Retinal pigment epithelial cell (primary cell): Measurements from ENCODE around the gene SLC25A38.
A peak's percentile ranks its signal among the peaks of the same experiment; 100 is the strongest.

Experiments used
- DNase-seq: peaks from one replicate; pipeline ENCODE4 v3.0.0-alpha.2; 2010; ENCODE audit warnings: low read depth
- H3K4me3 ChIP-seq: 2 replicates; pipeline ENCODE4 v1.5.1; 2011; ENCODE audit warnings: mild to moderate bottlenecking, low read length, control low read depth, moderate library complexity
- TF ChIP-seq, protein P1 (sequence below): conservative IDR thresholded peaks from 2 replicates; pipeline ENCODE4 v1.5.1; 2011; ENCODE audit warnings: low read depth, low read length, control low read depth, inconsistent platforms

Gene SLC25A38

DNA sequence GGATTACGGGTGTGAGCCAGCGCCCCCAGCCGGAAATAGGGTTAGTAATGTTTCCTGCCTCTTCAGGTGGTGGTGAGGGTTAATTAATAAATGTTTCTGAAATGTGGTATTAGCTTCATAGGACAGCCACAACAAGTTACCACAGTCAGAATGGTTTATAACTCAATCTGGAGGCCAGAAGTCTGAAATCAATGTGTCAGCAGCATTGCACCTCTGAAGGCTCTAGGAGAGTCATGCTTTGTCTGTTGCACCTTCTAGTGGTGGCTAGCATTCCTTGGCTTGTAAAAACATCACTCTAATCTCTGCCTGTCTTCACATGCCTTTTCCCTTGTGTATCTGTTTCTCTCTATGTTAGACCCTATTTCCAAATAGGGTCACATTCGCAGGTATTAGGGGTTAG lies 15.5 kb downstream of the SLC25A38 start:
- no peak overlapping the region for H3K4me3 ChIP-seq
- TF ChIP-seq, protein P1, sequence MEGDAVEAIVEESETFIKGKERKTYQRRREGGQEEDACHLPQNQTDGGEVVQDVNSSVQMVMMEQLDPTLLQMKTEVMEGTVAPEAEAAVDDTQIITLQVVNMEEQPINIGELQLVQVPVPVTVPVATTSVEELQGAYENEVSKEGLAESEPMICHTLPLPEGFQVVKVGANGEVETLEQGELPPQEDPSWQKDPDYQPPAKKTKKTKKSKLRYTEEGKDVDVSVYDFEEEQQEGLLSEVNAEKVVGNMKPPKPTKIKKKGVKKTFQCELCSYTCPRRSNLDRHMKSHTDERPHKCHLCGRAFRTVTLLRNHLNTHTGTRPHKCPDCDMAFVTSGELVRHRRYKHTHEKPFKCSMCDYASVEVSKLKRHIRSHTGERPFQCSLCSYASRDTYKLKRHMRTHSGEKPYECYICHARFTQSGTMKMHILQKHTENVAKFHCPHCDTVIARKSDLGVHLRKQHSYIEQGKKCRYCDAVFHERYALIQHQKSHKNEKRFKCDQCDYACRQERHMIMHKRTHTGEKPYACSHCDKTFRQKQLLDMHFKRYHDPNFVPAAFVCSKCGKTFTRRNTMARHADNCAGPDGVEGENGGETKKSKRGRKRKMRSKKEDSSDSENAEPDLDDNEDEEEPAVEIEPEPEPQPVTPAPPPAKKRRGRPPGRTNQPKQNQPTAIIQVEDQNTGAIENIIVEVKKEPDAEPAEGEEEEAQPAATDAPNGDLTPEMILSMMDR: no peak
- no peak for DNase-seq

DNA sequence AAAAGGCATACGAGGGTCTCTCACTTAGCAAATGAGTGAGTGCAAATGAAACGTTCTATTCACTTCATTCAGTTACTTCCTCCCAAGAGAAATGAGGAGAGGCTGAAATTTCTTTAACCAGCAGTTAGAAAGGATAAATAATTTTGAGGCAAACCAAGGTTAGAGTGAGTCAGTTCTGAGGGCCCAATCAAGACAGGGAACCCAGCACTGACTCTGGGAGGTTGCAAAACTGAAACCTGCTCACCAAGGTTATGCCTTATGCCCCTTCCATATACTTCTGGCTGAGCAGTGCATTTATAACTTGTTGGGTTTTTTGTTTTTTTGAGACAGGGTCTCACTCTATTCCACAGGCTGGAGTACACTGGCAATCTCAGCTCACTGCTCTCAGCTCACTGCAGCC lies 18.8 kb downstream of the SLC25A38 start:
- H3K4me3 ChIP-seq: no peak overlapping the region
- DNase-seq: no peak
- TF ChIP-seq, protein P1: no peak

DNA sequence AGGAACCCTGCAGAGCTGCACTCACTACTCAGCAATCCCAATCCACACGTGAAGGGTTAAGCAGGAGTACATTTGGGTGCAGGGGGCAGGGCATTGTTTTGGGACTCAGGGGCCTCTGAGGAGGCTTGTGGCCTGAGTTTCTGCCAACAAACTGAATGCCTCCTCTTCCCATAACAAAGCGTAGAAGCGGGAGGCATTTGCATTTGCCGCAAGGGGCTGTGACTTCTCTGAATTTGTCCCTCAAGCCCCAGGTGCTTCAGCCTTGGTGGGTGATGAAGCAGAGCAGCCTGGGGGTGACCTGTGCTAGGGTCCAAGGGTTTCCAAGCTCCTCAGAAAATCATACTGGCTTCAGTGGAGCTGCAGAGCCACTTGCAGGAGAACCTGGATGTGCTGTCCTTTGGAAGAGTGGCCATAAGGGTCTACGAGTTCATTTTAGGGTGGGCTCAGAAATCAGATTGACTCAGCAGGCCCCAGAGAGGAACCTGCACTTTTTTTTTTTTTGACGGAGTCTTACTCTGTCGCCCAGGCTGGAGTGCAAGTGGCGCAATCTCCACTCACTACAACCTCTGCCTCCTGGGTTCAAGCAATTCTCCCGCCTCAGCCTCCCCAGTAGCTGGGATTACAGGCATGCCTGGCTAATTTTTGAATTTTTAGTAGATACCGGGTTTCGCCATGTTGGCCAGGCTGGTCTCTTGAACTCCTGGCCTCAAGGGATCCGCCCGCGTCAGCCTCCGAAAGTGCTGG lies 21.9 kb downstream of the SLC25A38 start:
- no peak overlapping the region for H3K4me3 ChIP-seq
- TF ChIP-seq, protein P1: no peak
- no peak for DNase-seq

DNA sequence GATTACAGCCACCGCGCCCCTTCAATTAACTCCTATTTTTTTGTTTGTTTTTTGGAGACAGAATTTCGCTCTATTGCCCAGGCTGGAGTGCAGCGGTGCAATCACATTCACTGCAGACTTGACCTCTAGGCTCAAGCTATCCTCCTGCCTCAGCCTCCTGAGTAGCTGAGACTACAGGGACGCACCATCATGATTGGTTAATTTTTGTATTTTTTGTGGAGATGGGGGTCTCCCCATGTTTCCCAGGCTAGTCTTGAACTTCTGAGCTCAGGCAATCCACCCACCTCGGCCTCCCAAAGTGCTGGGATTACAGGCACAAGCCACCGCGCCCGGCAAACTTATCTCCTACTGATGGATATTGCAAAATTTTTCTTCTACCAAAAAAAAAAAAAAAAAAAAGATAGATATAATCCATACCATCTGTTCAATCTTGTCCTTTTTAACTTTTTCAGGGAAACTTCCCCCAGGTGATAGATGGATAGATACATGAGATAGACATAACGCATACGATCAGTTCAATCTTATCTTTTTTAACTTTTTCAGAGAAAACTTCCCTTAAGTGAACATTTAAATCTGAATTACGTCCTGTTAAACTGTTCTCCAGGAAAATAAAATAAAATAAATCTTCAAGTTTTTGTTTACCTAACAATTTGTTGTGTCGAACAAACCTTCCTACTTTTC lies 22.7 kb downstream of the SLC25A38 start:
- H3K4me3 ChIP-seq: peak overlapping the region; percentile 89
- no peak for DNase-seq
- TF ChIP-seq, protein P1: no peak

DNA sequence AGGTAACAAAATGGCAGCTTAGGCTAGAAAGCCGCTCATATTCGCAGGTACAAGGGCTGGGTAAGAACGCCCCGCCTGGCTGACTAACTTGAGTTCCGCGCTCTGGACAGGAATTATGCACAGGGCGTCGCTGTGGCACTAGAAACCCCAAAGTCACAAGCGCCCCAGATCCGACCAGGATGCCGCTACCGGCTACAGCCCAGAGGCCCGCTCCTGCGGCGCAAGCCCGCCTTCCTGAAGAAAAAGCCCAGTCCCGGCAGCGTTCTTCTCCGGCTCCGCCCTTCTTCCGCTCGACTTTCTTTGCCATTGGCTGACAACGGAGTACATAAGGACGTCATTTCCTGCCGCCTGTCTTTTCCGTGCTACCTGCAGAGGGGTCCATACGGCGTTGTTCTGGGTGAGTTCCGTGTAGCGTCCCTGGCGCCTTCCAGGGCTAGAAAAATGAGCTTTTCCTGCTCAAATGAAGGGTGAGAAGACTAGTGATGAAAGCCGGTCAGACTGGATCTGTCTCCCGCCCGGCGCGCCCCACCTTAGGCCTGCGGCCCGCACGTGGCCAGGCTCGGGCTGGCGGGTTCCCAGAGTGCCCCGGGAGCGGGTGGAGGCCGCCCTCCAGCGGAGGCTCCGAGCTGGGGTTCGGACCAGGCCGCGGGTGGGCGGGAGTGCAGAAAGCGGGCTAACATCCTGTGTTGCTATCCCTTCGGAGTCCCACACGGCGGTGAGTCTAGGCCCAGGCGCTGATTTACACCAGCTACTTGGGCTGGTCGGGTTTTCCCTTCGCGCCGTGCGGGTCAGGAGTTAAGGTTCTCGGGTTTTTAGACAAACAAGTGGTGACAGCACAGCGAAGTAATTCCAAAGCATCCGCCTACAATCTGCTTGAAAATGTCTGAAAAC lies 23.4 kb downstream of the SLC25A38 start, which contains the start of gene RPSA:
Gene RPSA, plus strand, starts transcription at position 353 of the 891 bp plus-strand sequence. CDS start 934 bp downstream, outside the sequence.
- peak within 1 kb of the TSS; percentile 89 for H3K4me3 ChIP-seq
- TF ChIP-seq, protein P1: peak; percentile 23
- peak; percentile 91 for DNase-seq

DNA sequence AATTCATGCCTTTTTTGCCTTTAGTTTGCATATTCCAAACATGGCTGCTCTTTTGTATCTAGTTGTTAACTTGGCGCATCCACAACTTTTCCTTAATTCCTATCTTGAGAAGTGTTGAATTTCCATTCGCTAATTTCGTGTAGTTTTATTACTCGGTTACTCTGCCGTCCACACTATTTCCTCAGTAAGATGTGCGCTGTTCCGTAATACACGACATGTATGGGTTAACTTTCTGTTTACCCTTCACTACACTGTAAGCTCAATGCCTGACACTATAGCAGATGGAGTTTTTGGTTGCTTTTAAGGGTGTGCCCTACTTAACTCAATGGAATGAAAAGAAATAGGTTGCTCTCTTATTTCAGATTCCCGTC lies 24.1 kb downstream of the SLC25A38 start:
- H3K4me3 ChIP-seq: peak overlapping the region; percentile 89
- no peak for DNase-seq
- TF ChIP-seq, protein P1: no peak
